Activated CD4-positive, alpha-beta T cell treated with anti-CD3 and anti-CD28 coated beads, Interleukin-2, amount 50 U/mL, for 24 hours (primary cell): ENCODE results near the gene SMURF1.
"Not testable (repeated sequence)": the region's sequence is repeated elsewhere in the genome, so short reads cannot be mapped to it uniquely, and the experiment has no call there.

Experiments
- DNase-seq, 2 donors: peaks; one replicate each; pipeline ENCODE4 v3.0.0-alpha.2; 2020; ENCODE audit warnings: low read depth in 1 of 2, low spot score in 1 of 2

The SMURF1 gene

DNA sequence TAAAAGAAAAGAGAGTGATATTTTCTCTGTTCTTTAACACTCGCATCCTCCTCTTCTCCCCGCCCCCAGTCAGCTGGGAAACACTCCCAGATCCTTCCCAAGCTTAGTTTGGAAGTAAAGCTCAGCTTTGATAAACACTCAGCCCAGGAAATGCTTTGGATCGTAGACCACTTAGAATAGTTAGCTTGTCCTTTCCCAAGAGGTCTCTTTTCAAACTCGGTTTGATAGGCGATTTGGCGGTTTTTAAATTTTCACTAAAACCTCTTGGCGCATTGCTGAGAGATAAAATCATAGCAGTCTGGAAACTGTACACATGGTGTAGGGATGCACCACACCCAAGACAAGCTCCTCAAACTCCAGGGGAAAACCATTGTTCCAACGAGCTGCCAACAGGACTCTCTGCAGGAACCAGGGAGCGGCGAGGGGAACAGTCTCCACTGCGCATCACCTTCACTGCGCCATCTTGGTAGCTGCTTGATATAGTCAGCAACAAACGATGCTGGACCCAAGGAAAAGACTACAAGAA is 22.3 kb downstream of the SMURF1 start:
- no peak for DNase-seq

DNA sequence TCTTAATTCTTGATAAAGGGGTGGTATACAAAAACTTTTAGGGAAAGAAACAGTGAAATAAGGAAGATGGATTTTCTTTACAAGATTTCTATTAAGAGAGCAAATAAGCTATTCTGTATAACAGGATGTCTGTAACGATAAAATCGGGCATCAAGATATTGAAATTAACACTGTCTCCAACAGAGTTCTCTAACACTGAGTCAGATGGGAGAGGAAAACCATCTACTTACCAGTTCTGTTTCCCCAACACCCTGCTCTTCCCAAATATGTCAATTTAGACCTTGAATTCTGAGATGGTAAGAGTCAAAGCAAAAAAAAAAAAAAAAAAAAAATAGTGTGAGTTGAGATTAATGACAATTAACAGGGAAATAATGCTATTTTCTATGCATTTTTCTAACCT is 23.0 kb downstream of the SMURF1 start:
- no peak for DNase-seq

- DNase-seq = no peak
Observed at GRCh38 chr7:99120501-99120900, 23.4 kb downstream of the SMURF1 start.

- DNase-seq = no peak
Observed at GRCh38 chr7:99118077-99118476, 25.8 kb downstream of the SMURF1 start.

DNA sequence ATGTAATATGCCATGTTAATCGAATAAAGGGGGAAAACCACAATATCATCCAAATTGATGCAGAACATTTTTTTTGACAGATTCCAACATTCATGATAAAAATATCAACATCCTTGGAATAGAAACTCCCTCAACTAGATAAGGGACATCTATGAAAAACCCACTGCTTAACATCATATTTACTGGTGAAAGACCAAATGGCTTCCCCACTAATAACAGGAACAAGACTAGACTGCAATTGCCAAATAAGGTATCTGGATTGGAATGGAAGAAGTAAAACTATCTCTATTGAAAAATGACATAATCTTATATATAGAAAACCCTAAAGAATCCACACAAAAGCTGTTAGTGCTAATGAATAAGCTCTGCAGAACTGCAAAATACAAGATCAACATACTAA is 27.8 kb downstream of the SMURF1 start:
- no peak for DNase-seq

DNA sequence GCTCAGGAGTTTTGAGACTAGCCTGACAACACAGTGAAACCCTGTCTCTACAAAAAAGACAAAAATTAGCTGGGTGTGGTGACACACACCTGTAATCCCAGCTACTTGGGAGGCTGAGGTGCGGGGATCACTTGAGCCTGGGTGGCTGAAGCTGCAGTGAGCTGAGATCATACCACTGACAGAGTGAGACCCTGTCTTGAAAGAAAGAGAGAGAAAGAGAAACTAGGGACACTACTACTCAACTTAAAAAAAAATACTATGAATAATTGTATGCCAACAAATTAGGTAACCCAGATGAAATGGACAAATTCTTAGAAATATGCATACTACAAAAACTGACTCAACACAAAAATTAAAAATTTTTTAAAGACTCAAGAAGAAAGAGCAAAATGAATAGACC is 28.5 kb downstream of the SMURF1 start:
- DNase-seq = no peak

GRCh38 chr7:99112979-99113378 is 30.9 kb downstream of the SMURF1 start:
- DNase-seq = no peak

DNA sequence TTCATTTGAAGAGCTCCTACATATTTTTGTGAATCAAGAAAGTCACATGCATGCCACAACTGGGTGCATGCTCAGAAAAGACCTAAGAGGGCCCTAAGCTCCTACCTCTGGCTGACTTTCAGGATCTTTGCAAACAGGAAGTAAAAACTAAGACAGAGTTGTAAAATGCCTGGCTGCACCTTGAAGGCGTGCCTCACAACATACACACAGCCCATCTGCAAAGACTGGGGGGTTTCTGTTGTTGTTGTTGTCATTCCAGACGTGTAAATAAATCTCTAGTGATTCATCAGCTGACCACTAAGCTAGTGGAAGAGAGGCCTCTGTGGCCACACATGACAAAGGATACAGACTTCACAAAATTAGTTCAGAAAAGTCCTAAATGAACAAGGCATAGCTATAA is 31.8 kb downstream of the SMURF1 start:
- DNase-seq = no peak

DNA sequence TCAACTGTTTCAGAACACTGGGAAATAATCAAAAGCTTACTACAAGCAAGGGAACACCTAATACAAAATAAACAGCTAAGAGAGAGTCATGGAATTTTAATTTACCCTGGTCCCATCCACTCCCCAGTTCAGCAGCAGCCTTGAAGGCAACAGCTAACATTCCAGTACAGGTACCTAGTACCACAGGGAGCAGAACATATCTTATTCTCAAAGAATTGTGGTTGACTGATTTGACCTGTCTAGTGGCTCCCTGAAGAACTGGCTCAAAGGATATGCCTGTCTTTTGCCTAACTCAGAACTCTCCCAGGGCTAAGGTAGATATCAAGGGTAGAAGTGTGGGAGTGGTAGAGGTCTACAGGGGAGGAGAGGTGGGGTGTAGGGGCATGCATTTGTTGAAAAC is 32.3 kb downstream of the SMURF1 start:
- no peak for DNase-seq

DNA sequence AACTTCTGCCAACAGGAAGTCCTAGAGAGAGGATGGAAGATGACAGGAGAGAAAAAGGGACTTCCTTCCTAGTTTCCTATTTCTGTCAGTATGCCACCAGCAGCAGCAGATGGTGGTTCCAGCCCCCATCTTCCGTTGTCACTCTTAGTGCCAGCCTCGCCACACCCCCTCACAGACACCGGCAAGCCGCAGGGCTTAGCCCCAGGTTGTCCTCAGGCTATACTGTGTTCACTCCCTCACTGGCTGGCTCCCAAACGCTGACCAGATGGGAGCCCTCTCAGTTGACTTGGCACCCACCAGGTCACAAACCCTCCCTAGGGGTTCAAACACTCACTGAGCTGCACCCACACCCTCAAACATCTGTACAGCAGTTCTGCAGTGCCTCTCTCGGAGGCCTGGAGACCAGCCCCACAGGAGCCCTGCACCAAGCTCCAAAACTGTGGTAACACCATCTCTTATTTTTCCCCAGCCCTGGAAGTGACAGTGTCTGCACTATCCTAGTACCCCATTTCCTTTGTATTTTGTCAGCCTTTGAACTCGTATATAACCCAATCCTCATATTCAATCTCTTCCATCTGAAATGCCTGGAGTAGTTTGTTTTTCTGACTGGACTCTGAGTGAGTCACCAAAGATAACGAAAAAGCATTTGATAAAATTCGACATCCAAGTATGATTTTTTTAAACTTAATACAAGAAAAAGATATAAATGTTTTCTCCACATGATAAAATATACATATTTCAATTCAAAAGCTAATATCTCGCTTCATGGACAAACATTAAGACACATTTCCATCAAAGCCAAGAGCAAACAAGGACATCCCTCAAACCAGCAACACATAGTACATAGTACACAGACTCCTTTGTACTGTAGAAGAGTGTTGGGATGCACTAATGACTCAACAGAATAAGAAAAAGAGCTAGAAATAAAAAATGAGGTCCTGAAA is 34.5 kb downstream of the SMURF1 start:
- DNase-seq = no peak

DNA sequence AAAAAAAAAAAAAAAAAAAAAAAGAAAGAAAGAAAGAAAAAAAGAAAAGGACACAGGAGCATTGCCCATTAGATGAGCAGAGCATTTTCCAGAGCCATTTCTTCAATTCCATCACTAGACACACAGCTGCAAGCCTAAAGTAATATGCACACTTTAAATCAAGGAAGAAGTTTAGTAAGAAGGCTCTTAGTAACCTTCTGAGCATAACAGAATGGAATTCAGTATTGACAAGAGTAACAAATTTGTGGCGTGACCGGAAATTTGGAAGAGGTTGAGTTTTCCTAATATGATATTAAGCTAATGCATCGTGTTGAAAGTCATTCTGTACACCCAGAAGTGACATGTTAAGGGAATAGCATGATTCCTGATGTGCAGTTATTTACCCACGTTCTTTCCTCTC is 35.3 kb downstream of the SMURF1 start:
- DNase-seq = no peak

DNA sequence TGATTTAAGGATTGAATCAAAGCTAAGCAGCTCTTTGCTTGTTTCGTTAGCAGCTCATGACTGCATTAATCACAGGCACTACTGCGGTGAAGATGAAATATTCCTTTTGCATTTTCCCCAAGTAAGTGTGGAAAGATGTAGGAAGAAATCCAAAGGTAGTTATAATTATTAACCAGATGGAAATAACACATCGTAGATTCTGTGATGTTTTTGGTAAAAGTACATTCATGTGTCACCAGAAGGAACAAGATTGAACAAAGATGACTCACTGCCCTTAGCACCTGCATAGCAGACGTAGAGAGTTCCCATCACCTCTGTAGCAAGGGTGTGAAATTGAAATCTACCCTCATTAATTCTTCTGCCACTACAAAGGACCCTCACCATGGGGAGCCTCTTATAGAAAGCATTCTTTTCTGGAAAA is 37.1 kb downstream of the SMURF1 start:
- no peak for DNase-seq

GRCh38 chr7:99106411-99106810 is 37.5 kb downstream of the SMURF1 start:
- DNase-seq = no peak

DNA sequence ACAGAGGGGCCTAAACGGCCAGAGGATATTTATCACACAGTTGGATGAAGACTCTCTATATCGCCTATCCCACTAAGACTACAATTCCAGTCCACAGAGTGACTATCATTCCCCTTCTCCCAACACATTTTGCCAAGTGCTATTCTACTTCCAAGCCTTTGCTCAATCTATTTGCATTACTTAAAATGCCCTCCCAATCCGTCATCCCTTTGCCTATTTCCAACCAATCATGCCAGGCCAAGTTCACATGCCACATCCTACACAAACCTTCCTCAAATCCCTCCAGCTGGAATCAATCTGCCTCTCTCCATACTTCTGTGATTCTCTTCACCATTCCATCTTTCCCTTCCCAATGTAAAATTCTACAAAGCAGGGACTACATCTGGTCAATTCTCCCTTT is 38.2 kb downstream of the SMURF1 start:
- no peak for DNase-seq

- no peak for DNase-seq
Observed at GRCh38 chr7:99104631-99105030, 39.3 kb downstream of the SMURF1 start.

DNA sequence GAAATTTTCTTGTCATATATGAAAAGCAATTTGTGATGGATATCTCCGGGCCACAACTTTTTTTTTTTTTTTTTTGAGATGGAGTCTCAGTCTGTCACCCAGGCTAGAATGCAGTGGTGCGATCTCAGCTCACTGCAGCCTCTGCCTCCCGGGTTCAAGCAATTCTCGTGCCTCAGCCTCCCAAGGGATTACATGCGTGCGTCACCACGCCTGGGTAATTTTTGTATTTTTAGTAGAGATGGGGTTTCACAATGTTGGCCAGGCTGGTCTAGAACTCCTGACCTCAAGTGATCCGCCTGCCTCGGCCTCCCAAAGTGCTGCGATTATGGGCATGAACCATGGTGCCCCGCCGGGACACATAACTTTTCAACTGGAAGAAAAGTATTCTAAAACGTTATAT is 40.1 kb downstream of the SMURF1 start:
- DNase-seq = not testable (repeated sequence)

- no peak for DNase-seq
Observed at GRCh38 chr7:99102809-99103690, 40.9 kb downstream of the SMURF1 start.

DNA sequence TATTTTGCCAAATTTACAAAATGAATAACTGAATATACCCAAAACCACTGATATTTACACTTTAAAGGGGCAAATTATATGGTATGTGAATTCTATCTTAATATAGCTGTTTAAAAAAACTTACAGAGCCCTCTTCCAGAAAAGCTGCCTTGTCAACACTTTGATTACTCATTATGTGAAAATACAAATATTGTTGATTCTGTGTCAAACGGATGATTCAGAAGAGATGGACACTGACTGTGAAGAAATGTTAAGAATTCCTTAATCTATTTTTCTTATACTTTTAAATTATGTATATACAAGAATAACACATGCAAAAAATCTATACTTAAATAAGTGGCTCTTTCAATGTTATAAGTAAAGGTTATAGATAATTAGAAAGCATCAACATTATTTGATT is 41.5 kb downstream of the SMURF1 start:
- DNase-seq = no peak

DNA sequence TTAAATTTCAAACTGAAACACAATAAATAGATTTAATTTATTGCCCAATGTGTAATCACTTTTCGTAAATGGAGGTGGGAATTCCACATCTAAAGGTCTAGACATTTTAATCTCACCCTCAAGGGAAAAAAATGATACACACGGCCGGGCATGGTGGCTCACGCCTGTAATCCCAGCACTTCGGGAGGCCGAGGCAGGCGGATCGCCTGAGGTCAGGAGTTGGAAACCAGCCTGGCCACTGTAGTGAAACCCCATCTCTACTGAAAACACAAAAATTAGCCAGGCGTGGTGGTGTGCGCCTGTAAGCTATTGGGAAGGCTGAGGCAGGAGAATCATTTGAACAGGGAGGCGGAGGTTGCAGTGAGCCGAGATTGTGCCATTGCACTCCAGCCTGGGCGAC is 42.4 kb downstream of the SMURF1 start:
- DNase-seq = not testable (repeated sequence)

GRCh38 chr7:99099499-99100077 is 44.3 kb downstream of the SMURF1 start:
- no peak for DNase-seq

GRCh38 chr7:99098824-99099498 is 44.9 kb downstream of the SMURF1 start:
- no peak for DNase-seq
